Stimulated activated naive B cell treated with anti-CD40 and anti-IgM and Interleukin-4, amounts not matched to agents 10 μg/mL and 1 μg/mL and 100 μg/mL, for 72 hours (primary cell): ENCODE results near the gene CTIF.

Experiments
- ATAC-seq, 2 donors: fragments of 150-1000 bp; cut with Tn5 transposase; replicated peaks; 2 replicates each; pipeline ENCODE4 v1.10.0; 2021; ENCODE audit warnings: moderate library complexity in 1 of 2
- DNase-seq: peaks from one replicate; pipeline ENCODE4 v3.0.0; 2021
- H3K27ac Mint-ChIP-seq: one replicate; pipeline ENCODE4 v1.8.0; 2022; ENCODE audit warnings: mild to moderate bottlenecking, mixed read lengths
- H3K27me3 Mint-ChIP-seq, 2 donors: one replicate each; pipeline ENCODE4 v1.8.0; 2022; ENCODE audit warnings: mixed read lengths in 2 of 2
- H3K36me3 Mint-ChIP-seq, 2 donors: one replicate each; pipeline ENCODE4 v1.8.0; 2022; ENCODE audit warnings: mixed read lengths in 2 of 2, mild to moderate bottlenecking in 1 of 2
- H3K4me1 Mint-ChIP-seq, 2 donors: one replicate each; pipeline ENCODE4 v1.8.0; 2022; ENCODE audit warnings: mixed read lengths in 2 of 2, mild to moderate bottlenecking in 1 of 2
- H3K4me3 Mint-ChIP-seq, 2 donors: one replicate each; pipeline ENCODE4 v1.8.0; 2022; ENCODE audit warnings: mild to moderate bottlenecking in 2 of 2, mixed read lengths in 2 of 2, moderate library complexity in 1 of 2
- H3K9me3 Mint-ChIP-seq, 2 donors: one replicate each; pipeline ENCODE4 v1.8.0; 2022; ENCODE audit warnings: mixed read lengths in 2 of 2, mild to moderate bottlenecking in 1 of 2

Gene CTIF

GRCh38 chr18:48902023-48902855 is 363.4 kb downstream of the CTIF start:
- Mint-ChIP-seq H3K27ac (no peak overlapping the region), H3K4me1 (peaks cover 3 to 13% of the 10 kb centered on the region in 2 donors), H3K27me3 (peaks cover 15 to 26% of the 10 kb centered on the region in 2 donors), H3K36me3 (peaks cover 9 to 22% of the 10 kb centered on the region in 2 donors), H3K4me3 (no peak overlapping the region), H3K9me3 (peaks cover 16 to 18% of the 10 kb centered on the region in 2 donors)
- DNase-seq (no peak), ATAC-seq (no peak)

- no peak overlapping the region for H3K4me3 Mint-ChIP-seq
- ATAC-seq (no peak), DNase-seq (no peak)
- peaks cover 2 to 10% of the 10 kb centered on the region in 2 donors for H3K4me1 Mint-ChIP-seq
- peaks cover 9 to 22% of the 10 kb centered on the region in 2 donors for H3K36me3 Mint-ChIP-seq
- peaks cover 15 to 26% of the 10 kb centered on the region in 2 donors for H3K27me3 Mint-ChIP-seq
- peaks cover 16 to 18% of the 10 kb centered on the region in 2 donors for H3K9me3 Mint-ChIP-seq
- no peak overlapping the region for H3K27ac Mint-ChIP-seq
Measured at GRCh38 chr18:48902856-48903601, 364.2 kb downstream of the CTIF start.

GRCh38 chr18:48904091-48904490 is 365.3 kb downstream of the CTIF start:
- peaks cover 2 to 10% of the 10 kb centered on the region in 2 donors for H3K4me1 Mint-ChIP-seq
- peaks cover 15 to 26% of the 10 kb centered on the region in 2 donors for H3K27me3 Mint-ChIP-seq
- no peak overlapping the region for H3K27ac Mint-ChIP-seq
- H3K36me3 Mint-ChIP-seq = peaks cover 9 to 22% of the 10 kb centered on the region in 2 donors
- no peak for ATAC-seq
- no peak for DNase-seq
- no peak overlapping the region for H3K4me3 Mint-ChIP-seq
- H3K9me3 Mint-ChIP-seq = peaks cover 16 to 18% of the 10 kb centered on the region in 2 donors

DNA sequence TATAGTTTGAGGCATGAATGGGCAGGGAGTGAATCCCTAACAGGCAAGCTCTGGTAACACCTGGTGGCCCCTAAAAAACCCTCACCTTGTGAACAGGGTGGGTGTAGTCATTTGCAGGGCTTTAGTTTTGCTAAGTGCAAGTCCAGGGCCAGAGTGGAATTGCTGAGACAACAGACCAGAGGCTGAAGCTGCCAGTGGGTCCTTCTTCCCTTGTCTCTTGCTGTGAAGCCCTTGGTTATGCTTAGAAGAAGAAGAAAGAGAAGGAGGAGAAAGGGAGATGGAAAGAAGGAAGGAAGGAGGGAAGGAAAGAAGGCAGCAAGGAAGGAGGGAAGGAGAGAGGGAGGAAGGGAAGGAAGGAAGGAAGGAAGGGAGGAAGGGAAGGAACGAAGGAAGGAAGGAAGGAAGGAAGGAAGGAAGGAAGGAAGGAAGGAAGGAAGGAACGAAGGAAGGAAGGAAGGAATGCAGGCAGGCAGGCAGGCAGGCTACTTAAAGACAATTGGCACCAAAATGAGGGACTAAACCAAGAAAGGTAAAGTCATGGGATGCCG is 366.1 kb downstream of the CTIF start:
- no peak overlapping the region for H3K27ac Mint-ChIP-seq
- H3K4me3 Mint-ChIP-seq = no peak overlapping the region
- ATAC-seq (no peak), DNase-seq (no peak)
- H3K9me3 Mint-ChIP-seq = peaks cover 13 to 18% of the 10 kb centered on the region in 2 donors
- H3K36me3 Mint-ChIP-seq = peaks cover 9 to 22% of the 10 kb centered on the region in 2 donors
- peaks cover 15 to 26% of the 10 kb centered on the region in 2 donors for H3K27me3 Mint-ChIP-seq
- peaks cover 2 to 10% of the 10 kb centered on the region in 2 donors for H3K4me1 Mint-ChIP-seq

GRCh38 chr18:48905513-48905912 is 366.7 kb downstream of the CTIF start:
- H3K27ac Mint-ChIP-seq = no peak overlapping the region
- H3K27me3 Mint-ChIP-seq = peaks cover 15 to 26% of the 10 kb centered on the region in 2 donors
- H3K4me1 Mint-ChIP-seq = peaks cover 2 to 10% of the 10 kb centered on the region in 2 donors
- H3K36me3 Mint-ChIP-seq = peaks cover 9 to 22% of the 10 kb centered on the region in 2 donors
- DNase-seq (no peak), ATAC-seq (no peak)
- H3K9me3 Mint-ChIP-seq = peaks cover 13 to 18% of the 10 kb centered on the region in 2 donors
- no peak overlapping the region for H3K4me3 Mint-ChIP-seq

DNA sequence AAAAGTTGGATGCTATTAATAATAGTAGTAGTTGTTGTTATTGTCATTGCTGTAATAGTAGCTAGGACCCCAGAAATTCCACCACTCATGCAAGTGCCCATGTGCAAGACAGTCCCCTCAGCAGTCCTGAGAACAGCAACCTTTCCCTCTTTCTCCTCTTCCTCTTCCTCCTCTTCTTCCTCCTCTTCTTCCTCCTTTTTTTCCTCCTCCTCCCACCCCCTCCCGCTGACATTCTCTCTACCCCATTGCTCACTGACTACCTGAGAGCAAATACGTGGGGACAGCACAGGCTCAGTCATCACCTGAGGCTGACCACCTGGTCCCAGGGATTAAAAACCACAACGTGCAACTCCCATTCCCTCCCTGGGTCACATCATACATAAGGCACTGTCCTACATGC is 370.1 kb downstream of the CTIF start:
- DNase-seq = no peak
- Mint-ChIP-seq H3K9me3 (peaks cover 12 to 14% of the 10 kb centered on the region in 2 donors), H3K4me1 (peaks cover 5 to 7% of the 10 kb centered on the region in 2 donors), H3K27me3 (peaks cover 6 to 7% of the 10 kb centered on the region in 2 donors), H3K27ac (no peak overlapping the region), H3K36me3 (peaks cover 5 to 15% of the 10 kb centered on the region in 2 donors), H3K4me3 (no peak overlapping the region)
- ATAC-seq = no peak

GRCh38 chr18:48909721-48910120 is 370.9 kb downstream of the CTIF start:
- Mint-ChIP-seq H3K36me3 (peaks cover 0 to 7% of the 10 kb centered on the region in 2 donors), H3K4me3 (no peak overlapping the region), H3K27ac (no peak overlapping the region), H3K27me3 (peaks cover 0 to under 1% of the 10 kb centered on the region in 2 donors), H3K9me3 (peaks cover 5 to 7% of the 10 kb centered on the region in 2 donors), H3K4me1 (peaks cover 5 to 7% of the 10 kb centered on the region in 2 donors)
- no peak for ATAC-seq
- no peak for DNase-seq

- H3K36me3 Mint-ChIP-seq = no peaks in the 10 kb centered on the region
- peaks cover 0 to 2% of the 10 kb centered on the region in 2 donors for H3K9me3 Mint-ChIP-seq
- no peak for DNase-seq
- H3K4me1 Mint-ChIP-seq = peaks cover 5 to 12% of the 10 kb centered on the region in 2 donors
- no peak overlapping the region for H3K27ac Mint-ChIP-seq
- no peaks in the 10 kb centered on the region for H3K27me3 Mint-ChIP-seq
- no peak overlapping the region for H3K4me3 Mint-ChIP-seq
- no peak for ATAC-seq
Measured at GRCh38 chr18:48910972-48911545, 372.2 kb downstream of the CTIF start.
